ENCODE data around the gene NEO1.

Gene NEO1

GRCh38 chr15:73075160-73075859, 23.0 kb downstream of the NEO1 start:
- DNase-seq: no peak

- no peak for DNase-seq
Measured at GRCh38 chr15:73078291-73078690, 26.0 kb downstream of the NEO1 start.

- DNase-seq: peak in 3 of 4 experiments; percentile 4 to 41 (median 26)
Measured at GRCh38 chr15:73078722-73079121, 26.5 kb downstream of the NEO1 start.

GRCh38 chr15:73079565-73079964, 27.3 kb downstream of the NEO1 start:
- no peak for DNase-seq

- peak; percentile 28 to 68 (median 45) for DNase-seq
Measured at GRCh38 chr15:73081321-73081958, 29.2 kb downstream of the NEO1 start.

- DNase-seq: peak in 3 of 4 experiments; percentile 9 to 49 (median 24)
Measured at GRCh38 chr15:73082812-73083211, 30.5 kb downstream of the NEO1 start.

GRCh38 chr15:73087098-73087497, 34.8 kb downstream of the NEO1 start:
- DNase-seq: no peak

- no peak for DNase-seq
Measured at GRCh38 chr15:73105064-73105463, 52.8 kb downstream of the NEO1 start.

- DNase-seq: no peak
Measured at GRCh38 chr15:73108676-73109075, 56.4 kb downstream of the NEO1 start.

- no peak for DNase-seq
Measured at GRCh38 chr15:73109765-73110164, 57.5 kb downstream of the NEO1 start.

- no peak for DNase-seq
Measured at GRCh38 chr15:73110201-73110600, 57.9 kb downstream of the NEO1 start.

- DNase-seq: no peak
Measured at GRCh38 chr15:73114064-73114463, 61.8 kb downstream of the NEO1 start.

GRCh38 chr15:73116164-73116563, 63.9 kb downstream of the NEO1 start:
- DNase-seq: no peak

GRCh38 chr15:73118055-73118454, 65.8 kb downstream of the NEO1 start:
- no peak for DNase-seq

- DNase-seq: no peak
Measured at GRCh38 chr15:73119478-73119877, 67.2 kb downstream of the NEO1 start.

GRCh38 chr15:73120269-73120668, 68.0 kb downstream of the NEO1 start:
- DNase-seq: no peak

- DNase-seq: no peak
Measured at GRCh38 chr15:73125219-73125618, 73.0 kb downstream of the NEO1 start.

- DNase-seq: peak; percentile 26 to 58 (median 47)
Measured at GRCh38 chr15:73127302-73127936, 75.2 kb downstream of the NEO1 start.

GRCh38 chr15:73130830-73131229, 78.6 kb downstream of the NEO1 start:
- no peak for DNase-seq

GRCh38 chr15:73134196-73134595, 81.9 kb downstream of the NEO1 start:
- no peak for DNase-seq

GRCh38 chr15:73139041-73139743, 86.9 kb downstream of the NEO1 start:
- no peak for DNase-seq

- DNase-seq: no peak
Measured at GRCh38 chr15:73139744-73140553, 87.7 kb downstream of the NEO1 start.

Data from suppressor macrophage (primary cell).